Measurements from ENCODE around the gene ST7. TPM values are rescaled to one million over a fixed set of nuclear protein-coding genes. Genes with fewer than 3 reads are reported as not detected.

The ST7 gene
- total and polyA plus RNA-seq, 4 donors = 22.4 to 57.2 (median 41.6) TPM

- no peak for ATAC-seq (ENCODE audit: insufficient read depth, low FRiP score)
- Histone ChIP-seq H3K4me1 (ENCODE audit: control insufficient read depth in 5 of 5, insufficient read depth in 5 of 5, low read length in 5 of 5) (peaks cover 0 to 16% (median under 1%) of the 10 kb centered on the region in 5 donors), H3K9ac (ENCODE audit: insufficient read depth in 1 of 2, low read length in 2 of 2) (no peak overlapping the region), H3K27ac (ENCODE audit: low read depth in 1 of 2, low read length in 1 of 2) (no peak overlapping the region), H3K27me3 (ENCODE audit: control insufficient read depth in 3 of 3, insufficient read depth in 3 of 3, low read length in 2 of 3) (no peaks in the 10 kb centered on the region), H3K4me3 (no peak overlapping the region), H3K9me3 (ENCODE audit: control insufficient read depth in 4 of 4, insufficient read depth in 3 of 4, low read length in 3 of 4) (no peaks in the 10 kb centered on the region), H3K36me3 (ENCODE audit: control insufficient read depth in 4 of 4, insufficient read depth in 4 of 4, low read length in 4 of 4) (peaks cover 0 to 2% (median 0%) of the 10 kb centered on the region in 4 donors)
- WGBS, 2 donors = 64 to 73% methylated on average over 3 of the region's 3 CpGs
- DNase-seq = no peak
- no peak for TF ChIP-seq CTCF (IDR thresholded peaks at IDR 0.05; ENCODE audit: control extremely low read depth, extremely low read depth)
Measured at GRCh38 chr7:117041822-117042221, 88.5 kb downstream of the ST7 start.

- H3K9me3 ChIP-seq (ENCODE audit: control insufficient read depth in 4 of 4, insufficient read depth in 3 of 4, low read length in 3 of 4) = no peaks in the 10 kb centered on the region
- DNase-seq (no peak), ATAC-seq (ENCODE audit: insufficient read depth, low FRiP score) (no peak)
- TF ChIP-seq CTCF (IDR thresholded peaks at IDR 0.05; ENCODE audit: control extremely low read depth, extremely low read depth) = no peak
- no peak overlapping the region for H3K27ac ChIP-seq (ENCODE audit: low read depth in 1 of 2, low read length in 1 of 2)
- 74 to 77% methylated on average over 2 of the region's 2 CpGs for WGBS, 2 donors
- H3K4me1 ChIP-seq (ENCODE audit: control insufficient read depth in 5 of 5, insufficient read depth in 5 of 5, low read length in 5 of 5) = peaks cover 0 to 23% (median 0%) of the 10 kb centered on the region in 5 donors
- H3K27me3 ChIP-seq (ENCODE audit: control insufficient read depth in 3 of 3, insufficient read depth in 3 of 3, low read length in 2 of 3) = no peaks in the 10 kb centered on the region
- H3K9ac ChIP-seq (ENCODE audit: insufficient read depth in 1 of 2, low read length in 2 of 2) = no peak overlapping the region
- peaks cover 0 to 2% (median 0%) of the 10 kb centered on the region in 4 donors for H3K36me3 ChIP-seq (ENCODE audit: control insufficient read depth in 4 of 4, insufficient read depth in 4 of 4, low read length in 4 of 4)
- no peak overlapping the region for H3K4me3 ChIP-seq
Measured at GRCh38 chr7:117043108-117043825, 90.0 kb downstream of the ST7 start.

GRCh38 chr7:117044664-117045063 is 91.4 kb downstream of the ST7 start:
- H3K4me1 ChIP-seq (ENCODE audit: control insufficient read depth in 5 of 5, insufficient read depth in 5 of 5, low read length in 5 of 5) = peaks cover 0 to 33% (median 0%) of the 10 kb centered on the region in 5 donors
- peak overlapping the region; percentile 13 for H3K4me3 ChIP-seq
- no peaks in the 10 kb centered on the region for H3K27me3 ChIP-seq (ENCODE audit: control insufficient read depth in 3 of 3, insufficient read depth in 3 of 3, low read length in 2 of 3)
- TF ChIP-seq CTCF (IDR thresholded peaks at IDR 0.05; ENCODE audit: control extremely low read depth, extremely low read depth) = no peak
- peaks cover 0 to 2% (median 0%) of the 10 kb centered on the region in 4 donors for H3K36me3 ChIP-seq (ENCODE audit: control insufficient read depth in 4 of 4, insufficient read depth in 4 of 4, low read length in 4 of 4)
- 77 to 82% methylated on average over 2 of the region's 2 CpGs for WGBS, 2 donors
- DNase-seq = no peak
- H3K9ac ChIP-seq (ENCODE audit: insufficient read depth in 1 of 2, low read length in 2 of 2) = no peak overlapping the region
- no peak for ATAC-seq (ENCODE audit: insufficient read depth, low FRiP score)
- no peaks in the 10 kb centered on the region for H3K9me3 ChIP-seq (ENCODE audit: control insufficient read depth in 4 of 4, insufficient read depth in 3 of 4, low read length in 3 of 4)
- no peak overlapping the region for H3K27ac ChIP-seq (ENCODE audit: low read depth in 1 of 2, low read length in 1 of 2)
